ENCODE measurements around the gene KCNJ6.

DNA sequence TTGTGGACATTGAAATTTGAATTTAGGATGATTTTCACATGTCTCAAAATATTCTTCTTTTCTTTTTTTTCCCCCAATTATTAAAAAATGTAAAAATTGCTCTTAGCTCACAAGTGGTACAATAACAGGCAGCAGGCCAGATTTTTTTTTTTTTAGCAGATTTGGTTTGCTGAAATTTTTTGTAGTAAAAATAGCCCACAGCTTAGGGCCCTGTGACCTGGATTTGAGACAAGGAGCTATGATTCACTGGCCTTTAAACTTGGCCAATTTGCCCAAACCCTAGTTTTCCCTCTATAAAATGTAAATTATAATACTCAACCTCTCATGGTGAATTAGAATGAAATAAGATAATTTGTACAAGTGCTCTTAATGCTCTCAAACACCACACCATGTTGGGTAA lies 295.9 kb downstream of the KCNJ6 start:
- TF ChIP-seq CTCF (IDR thresholded peaks at IDR 0.05; ENCODE audit: low read depth, low read length): no peak
- TF ChIP-seq POLR2A (IDR thresholded peaks at IDR 0.05; ENCODE audit: extremely low read depth, insufficient read length): no peak
